NOMO-1 (cell line): Measurements from ENCODE around the gene MRPL58.
"Not testable (repeated sequence)": the region's sequence is repeated elsewhere in the genome, so short reads cannot be mapped to it uniquely, and the experiment has no call there.

Source experiments
- DNase-seq, 2 experiments: peaks; one replicate each; lab custom pipeline; 2025; ENCODE audit not compliant: unreplicated experiment in 2 of 2; lab: John Stamatoyannopoulos, UW

MRPL58 gene

GRCh38 chr17:75044716-75045115 lies 32.2 kb downstream of the MRPL58 start:
- no peak for DNase-seq

GRCh38 chr17:75045946-75046406 lies 33.5 kb downstream of the MRPL58 start:
- DNase-seq, result not testable (repeated sequence)

DNA sequence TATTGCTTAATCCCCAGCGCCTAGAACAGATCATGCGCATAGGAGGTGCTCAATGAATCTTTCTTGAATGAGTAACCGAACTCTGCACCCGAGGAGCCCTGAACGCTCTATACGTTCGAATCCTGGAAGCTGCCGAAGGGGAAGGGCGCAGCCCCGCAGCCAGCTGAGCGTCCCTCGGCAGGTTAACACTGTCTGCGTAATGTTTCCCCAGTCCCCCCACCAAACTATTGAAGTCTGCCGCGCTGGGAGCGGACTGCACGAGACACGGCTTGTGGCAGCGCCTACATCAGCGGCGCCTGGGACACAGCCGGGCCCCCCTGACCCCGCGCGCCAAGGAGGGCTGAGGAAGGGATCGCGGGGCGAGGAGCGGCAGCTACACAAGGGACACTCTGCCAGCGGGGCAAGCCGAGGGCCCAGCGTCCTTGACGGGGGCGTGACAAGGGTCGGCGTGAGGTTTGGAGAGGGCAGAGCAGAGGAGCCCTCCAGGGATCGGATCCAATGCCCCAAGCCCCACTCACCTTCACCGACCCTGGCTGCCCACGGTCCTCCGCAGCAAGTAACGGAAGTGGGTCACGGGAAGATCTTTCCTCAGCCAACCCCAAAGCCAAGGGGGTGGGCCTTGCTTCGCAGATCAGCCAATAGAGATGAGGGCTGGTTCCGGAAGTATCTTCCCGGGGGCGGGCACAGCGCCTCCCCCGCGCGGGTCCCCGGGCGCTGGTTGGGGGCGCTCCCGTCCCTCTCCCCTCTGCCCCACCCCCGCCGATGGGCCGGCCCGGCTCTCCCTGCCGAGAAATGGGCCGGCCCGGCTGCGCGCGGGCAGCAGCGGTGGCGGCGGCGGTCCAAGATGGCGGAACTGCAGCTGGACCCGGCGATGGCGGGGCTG lies 34.2 kb downstream of the MRPL58 start, which contains the start of the genes ATP5PD and KCTD2:
Gene ATP5PD (minus strand): TSS at position 563 of the 883 bp plus-strand sequence. CDS start 4,319 bp downstream, outside the sequence.
Gene KCTD2 (plus strand): TSS at position 819 of the 883 bp plus-strand sequence. CDS start 26 bp downstream, at position 845.
- peak; percentile 94 to 95 for DNase-seq

DNA sequence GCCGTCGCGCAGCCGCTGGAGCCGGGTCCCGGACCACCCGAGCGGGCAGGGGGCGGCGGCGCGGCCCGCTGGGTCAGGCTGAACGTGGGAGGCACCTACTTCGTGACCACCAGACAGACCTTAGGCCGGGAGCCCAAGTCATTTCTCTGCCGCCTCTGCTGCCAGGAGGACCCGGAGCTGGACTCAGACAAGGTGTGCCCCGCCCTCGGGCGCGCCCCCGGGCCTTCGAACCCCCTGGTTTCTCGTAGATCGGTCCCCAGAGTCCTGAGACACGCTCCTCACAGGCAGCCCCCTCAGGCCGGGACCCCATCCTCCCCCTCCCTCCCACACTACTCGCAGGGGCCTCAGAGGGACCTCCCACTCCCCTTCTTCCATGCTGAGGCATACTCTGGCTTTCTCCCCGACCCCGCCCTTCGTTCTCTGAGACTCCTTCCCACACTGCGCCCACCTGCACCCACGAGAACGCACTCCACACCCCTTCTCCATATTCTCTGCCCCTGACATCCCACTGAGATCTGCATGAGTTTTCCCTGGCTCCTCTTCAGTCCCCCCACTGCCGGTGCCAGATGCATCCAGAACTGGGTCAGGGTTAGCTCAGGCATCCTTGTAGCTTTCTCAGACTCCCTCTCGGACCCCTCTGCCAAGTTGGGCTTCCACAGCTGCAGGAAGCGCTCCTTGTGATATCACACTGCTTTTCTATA lies 35.1 kb downstream of the MRPL58 start:
- DNase-seq, result no peak

- peak in 1 of 2 experiments; percentile 13 for DNase-seq
These were observed 35.9 kb downstream of the MRPL58 start for GRCh38 chr17:75048249-75048878.

DNA sequence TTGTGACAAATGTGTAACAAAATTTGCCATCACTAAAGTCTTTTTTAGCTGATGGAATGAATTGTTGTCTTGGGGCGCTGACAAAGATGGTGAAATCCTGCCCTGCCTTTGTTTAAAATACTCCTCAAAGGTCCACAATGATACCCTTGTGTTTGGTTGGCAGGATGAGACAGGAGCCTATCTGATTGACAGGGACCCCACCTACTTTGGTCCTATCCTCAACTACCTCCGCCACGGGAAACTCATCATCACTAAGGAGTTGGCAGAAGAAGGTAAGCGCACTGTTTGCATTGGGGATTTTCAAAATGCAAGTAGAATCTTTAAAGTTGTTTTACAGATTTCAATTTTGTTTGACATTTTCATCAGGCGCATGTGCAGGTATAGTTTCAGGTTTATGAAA lies 36.6 kb downstream of the MRPL58 start:
- no peak for DNase-seq

GRCh38 chr17:75049706-75050105 lies 37.2 kb downstream of the MRPL58 start:
- DNase-seq, result no peak

- DNase-seq, result no peak
These were observed 39.5 kb downstream of the MRPL58 start for GRCh38 chr17:75051941-75052340.

- DNase-seq, result peak in 1 of 2 experiments; percentile 10
These were observed 47.2 kb downstream of the MRPL58 start for GRCh38 chr17:75059369-75060345.

GRCh38 chr17:75060434-75061054 lies 48.1 kb downstream of the MRPL58 start:
- DNase-seq, result no peak

DNA sequence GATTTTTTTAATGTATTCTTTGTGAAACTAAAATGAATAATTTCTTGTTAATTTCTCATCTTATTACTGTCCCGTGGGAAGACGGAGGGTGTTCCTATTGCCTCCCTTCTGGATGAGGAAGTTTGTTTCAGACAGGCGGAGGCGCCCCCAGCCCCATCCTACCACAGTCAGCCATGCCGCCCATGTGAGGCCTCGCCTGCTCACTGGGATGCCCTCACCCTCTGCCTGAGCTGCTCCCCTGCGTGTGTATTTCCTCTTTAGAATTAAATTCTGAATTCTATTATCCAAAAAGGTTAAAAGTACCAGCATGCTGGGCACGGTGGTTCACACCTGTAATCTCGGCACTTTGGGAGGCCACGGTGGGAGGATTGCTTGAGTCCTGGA lies 48.6 kb downstream of the MRPL58 start:
- no peak for DNase-seq

DNA sequence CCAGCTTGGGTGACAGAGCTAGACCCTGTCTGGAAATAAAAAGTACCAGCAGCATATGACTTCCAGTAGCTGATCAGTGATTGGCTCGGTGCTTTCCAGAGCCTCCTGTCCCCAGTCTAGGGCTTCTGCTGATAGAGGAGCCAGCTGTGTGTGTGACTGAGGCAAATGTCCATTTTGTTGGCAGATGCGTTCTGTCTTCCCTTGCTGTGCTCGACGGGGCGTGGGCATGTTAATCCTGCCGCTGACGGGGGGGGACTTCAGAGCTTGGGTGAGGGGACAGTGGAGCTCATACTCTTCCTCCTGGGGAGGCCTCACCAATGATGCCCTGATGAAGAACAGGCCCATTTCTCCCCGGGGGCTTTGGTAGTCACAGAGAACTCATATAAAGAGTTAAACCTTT lies 49.1 kb downstream of the MRPL58 start:
- no peak for DNase-seq

GRCh38 chr17:75063201-75063600 lies 50.7 kb downstream of the MRPL58 start:
- DNase-seq, result no peak

DNA sequence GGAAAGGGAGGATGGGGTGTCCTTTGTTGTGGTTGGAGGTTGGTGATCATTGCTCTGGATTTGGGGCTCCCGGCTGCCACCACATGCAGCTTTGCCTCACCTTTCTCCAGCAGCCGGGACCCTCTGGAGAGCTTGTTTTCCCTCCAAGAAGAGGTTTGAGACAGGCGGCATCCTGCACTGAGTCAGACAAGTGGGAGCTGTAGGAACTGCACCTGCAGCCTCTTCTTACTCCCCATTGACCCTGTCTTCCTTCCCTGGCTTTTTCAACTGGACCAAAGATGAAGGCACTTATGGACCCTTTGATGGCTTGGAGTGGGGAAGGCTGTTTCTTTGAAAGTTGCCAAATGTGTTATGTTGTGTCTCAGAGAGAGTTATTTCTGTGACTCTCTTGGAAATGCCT lies 51.2 kb downstream of the MRPL58 start:
- DNase-seq, result no peak

DNA sequence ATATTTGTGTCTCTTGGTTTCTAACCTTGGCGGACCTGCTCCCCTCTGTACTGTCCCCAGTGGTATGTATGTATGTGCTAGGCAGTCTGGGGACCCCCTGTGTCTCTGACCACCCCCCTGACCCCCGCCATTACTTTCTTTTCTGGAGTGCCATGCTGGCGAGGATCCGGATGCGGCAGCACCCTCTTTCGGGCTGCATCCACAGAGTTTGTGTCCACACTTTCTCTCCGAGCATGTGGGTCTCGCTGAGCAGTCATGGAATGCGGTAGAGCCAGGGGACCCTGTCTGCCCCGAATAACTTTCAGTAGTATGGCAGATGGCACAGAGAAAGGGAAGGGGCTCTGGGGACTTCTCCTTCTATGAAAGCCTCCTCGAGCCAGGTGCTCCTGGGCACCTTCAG lies 51.6 kb downstream of the MRPL58 start:
- no peak for DNase-seq

DNA sequence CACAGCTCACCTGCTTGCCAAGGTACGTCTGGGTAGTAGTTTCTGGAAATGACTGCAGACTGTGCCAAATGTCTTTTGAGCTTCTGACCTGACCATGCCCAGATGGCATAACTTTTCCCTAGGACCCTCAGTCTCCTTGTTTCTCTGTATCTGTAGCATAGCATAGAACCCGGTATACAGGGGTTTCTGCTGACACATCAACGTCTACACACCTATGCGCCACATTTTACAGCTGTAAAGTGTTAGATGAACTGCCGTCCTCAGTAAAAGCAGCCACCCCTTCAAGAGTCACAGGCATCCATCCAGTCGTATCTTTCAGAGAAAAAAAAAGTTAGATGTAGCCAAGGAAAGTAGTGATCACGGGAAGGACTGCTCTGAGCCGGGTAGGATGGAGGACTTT lies 52.0 kb downstream of the MRPL58 start:
- DNase-seq, result no peak

DNA sequence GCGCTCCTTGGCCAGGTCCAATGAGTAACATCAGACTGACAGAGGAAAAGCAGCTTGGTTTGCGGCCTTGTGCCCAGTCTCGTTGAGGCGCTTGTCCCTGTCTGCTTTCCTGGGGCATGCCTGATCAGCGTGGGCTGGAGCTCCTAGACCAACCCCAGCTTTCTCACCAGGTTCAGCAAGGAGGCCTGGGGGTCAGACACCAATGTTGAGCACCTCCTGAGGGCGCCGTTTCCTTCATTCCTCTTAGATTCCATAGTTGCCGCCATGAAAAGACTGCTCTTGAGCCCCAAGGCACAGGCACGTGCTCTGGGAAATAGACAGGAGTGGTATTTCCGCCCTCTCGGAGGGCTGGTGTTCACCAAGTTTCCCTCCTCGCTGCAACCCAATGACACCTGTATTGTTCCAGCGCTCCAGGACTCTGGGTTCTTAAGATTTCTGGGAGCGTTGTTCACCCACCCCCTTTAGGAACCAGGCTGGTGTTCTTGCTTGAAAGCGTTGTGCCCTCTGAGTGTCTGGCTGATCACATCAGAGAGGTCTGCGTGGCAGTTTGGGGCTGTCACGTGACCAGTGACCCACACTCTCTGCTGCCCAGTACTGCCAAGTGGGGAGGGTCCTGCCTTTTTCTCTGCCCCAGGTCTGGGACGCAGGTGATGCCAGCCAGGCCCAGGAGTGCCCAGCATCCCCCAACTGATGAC lies 52.5 kb downstream of the MRPL58 start:
- no peak for DNase-seq

DNA sequence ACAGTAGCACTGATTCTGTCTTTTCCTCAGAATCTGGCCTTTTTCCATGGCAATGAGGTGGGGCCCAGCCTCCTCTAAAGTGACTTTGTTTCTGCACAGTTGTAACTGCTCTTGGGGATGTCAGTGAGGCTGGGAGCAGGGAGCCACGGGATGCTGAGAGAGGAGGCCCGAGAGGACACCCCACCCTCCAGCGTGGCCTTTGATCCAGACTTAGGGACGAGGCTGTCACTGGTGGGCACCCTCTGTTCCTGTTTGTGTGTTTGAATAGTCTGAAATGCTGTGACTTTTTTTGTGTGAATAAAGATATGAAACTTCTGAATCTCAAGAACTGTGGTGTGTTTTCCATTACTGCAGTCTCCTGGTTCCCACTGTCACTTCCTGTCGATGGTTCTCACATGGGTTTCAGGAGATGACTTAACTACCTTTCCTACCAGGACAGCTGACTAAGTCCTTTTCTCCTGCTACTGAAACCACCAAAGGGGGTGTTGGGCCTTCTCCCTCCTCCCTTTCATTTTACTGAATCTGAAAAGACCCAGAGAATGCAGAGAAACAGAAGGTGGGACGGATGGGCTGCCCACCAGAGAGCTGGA lies 53.2 kb downstream of the MRPL58 start:
- DNase-seq, result no peak

GRCh38 chr17:75067856-75068255 lies 55.4 kb downstream of the MRPL58 start:
- no peak for DNase-seq
